Measurements from ENCODE around the gene PLXNA4. TPM values are rescaled to one million over a fixed set of nuclear protein-coding genes. Genes with fewer than 3 reads are reported as not detected.

Gene PLXNA4
- total and polyA plus RNA-seq, 8 donors = 1.9 to 6.6 (median 3.4) TPM

GRCh38 chr7:132430861-132431822 is 145.1 kb downstream of the PLXNA4 start:
- intact Hi-C loops (cut with DNase I) = no loop called here
- no peaks in the 10 kb centered on the region for H3K4me1 ChIP-seq
- no peak overlapping the region for H3K4me3 ChIP-seq
- H3K27me3 ChIP-seq = peaks cover 0 to 14% of the 10 kb centered on the region in 2 donors
- no peak for TF ChIP-seq CTCF (IDR thresholded peaks at IDR 0.05)
- H3K27ac ChIP-seq = no peak overlapping the region
- H3K9me3 ChIP-seq = no peaks in the 10 kb centered on the region
- no peaks in the 10 kb centered on the region for H3K36me3 ChIP-seq
- ATAC-seq (peak; percentile 59), DNase-seq (peak in 1 of 4 donors; percentile 53)

GRCh38 chr7:132430041-132430855 is 146.0 kb downstream of the PLXNA4 start:
- Histone ChIP-seq H3K36me3 (no peaks in the 10 kb centered on the region), H3K4me1 (no peaks in the 10 kb centered on the region), H3K4me3 (no peak overlapping the region), H3K9me3 (no peaks in the 10 kb centered on the region), H3K27ac (no peak overlapping the region), H3K27me3 (peaks cover 0 to 5% of the 10 kb centered on the region in 2 donors)
- ATAC-seq = no peak
- intact Hi-C loops (cut with DNase I) = no loop called here
- DNase-seq = no peak
- no peak for TF ChIP-seq CTCF (IDR thresholded peaks at IDR 0.05)

GRCh38 chr7:132429181-132429580 is 147.1 kb downstream of the PLXNA4 start:
- no peak for TF ChIP-seq CTCF (IDR thresholded peaks at IDR 0.05)
- no peaks in the 10 kb centered on the region for H3K4me1 ChIP-seq
- H3K9me3 ChIP-seq = no peaks in the 10 kb centered on the region
- H3K4me3 ChIP-seq = no peak overlapping the region
- DNase-seq = no peak
- H3K36me3 ChIP-seq = no peaks in the 10 kb centered on the region
- H3K27ac ChIP-seq = no peak overlapping the region
- H3K27me3 ChIP-seq = peaks cover 0 to 5% of the 10 kb centered on the region in 2 donors
- intact Hi-C loops (cut with DNase I) = no loop called here
- no peak for ATAC-seq

- Histone ChIP-seq H3K4me1 (no peaks in the 10 kb centered on the region), H3K9me3 (no peaks in the 10 kb centered on the region), H3K27me3 (peaks cover 0 to 5% of the 10 kb centered on the region in 2 donors), H3K27ac (no peak overlapping the region), H3K4me3 (no peak overlapping the region), H3K36me3 (no peaks in the 10 kb centered on the region)
- no peak for DNase-seq
- no peak for TF ChIP-seq CTCF (IDR thresholded peaks at IDR 0.05)
- intact Hi-C loops (cut with DNase I) = no loop called here
- ATAC-seq = no peak
Measured at GRCh38 chr7:132428247-132428919, 147.9 kb downstream of the PLXNA4 start.
